SK-N-SH (cell line): ENCODE results near the gene AGMO.

Experiments
- GABPA ChIP-seq: IDR thresholded peaks from 2 replicates; pipeline ENCODE4 v1.4.0; 2012; ENCODE audit warnings: low read depth, mild to moderate bottlenecking
- MXI1 ChIP-seq: IDR thresholded peaks from 2 replicates; pipeline ENCODE4 v1.6.1; 2012; ENCODE audit warnings: mild to moderate bottlenecking, low read depth, low read length, improper control_type of control experiment
- NFIC ChIP-seq: IDR thresholded peaks from 2 replicates; pipeline ENCODE4 v1.4.0; 2012; ENCODE audit warnings: borderline replicate concordance
- SMC3 ChIP-seq: IDR thresholded peaks from 2 replicates; pipeline ENCODE4 v1.6.1; 2012; ENCODE audit warnings: low read depth, low read length, improper control_type of control experiment
- TCF12 ChIP-seq: IDR thresholded peaks from 2 replicates; pipeline ENCODE4 v1.4.0; 2012
- TF ChIP-seq, protein P1 (sequence below): fragments of 200-600 bp; sonication (generic); IDR thresholded peaks from 2 replicates; pipeline ENCODE4 v1.6.1; 2017; ENCODE audit warnings: antibody characterized with exemption, mild to moderate bottlenecking, moderate library complexity
- TF ChIP-seq, protein P2 (sequence below): fragments of 150-350 bp; IDR thresholded peaks from 2 replicates; pipeline ENCODE4 v1.6.1; 2017; ENCODE audit warnings: antibody characterized with exemption, low read length, low read depth, borderline replicate concordance
- TF ChIP-seq, protein P3 (sequence below): IDR thresholded peaks from 2 replicates; pipeline ENCODE4 v1.4.0; 2012; ENCODE audit warnings: low read depth, borderline replicate concordance
- TF ChIP-seq, protein P4 (sequence below): IDR thresholded peaks from 2 replicates; pipeline ENCODE4 v1.6.1; 2012; ENCODE audit warnings: mild to moderate bottlenecking, low read depth, low read length, moderate library complexity

DNA sequence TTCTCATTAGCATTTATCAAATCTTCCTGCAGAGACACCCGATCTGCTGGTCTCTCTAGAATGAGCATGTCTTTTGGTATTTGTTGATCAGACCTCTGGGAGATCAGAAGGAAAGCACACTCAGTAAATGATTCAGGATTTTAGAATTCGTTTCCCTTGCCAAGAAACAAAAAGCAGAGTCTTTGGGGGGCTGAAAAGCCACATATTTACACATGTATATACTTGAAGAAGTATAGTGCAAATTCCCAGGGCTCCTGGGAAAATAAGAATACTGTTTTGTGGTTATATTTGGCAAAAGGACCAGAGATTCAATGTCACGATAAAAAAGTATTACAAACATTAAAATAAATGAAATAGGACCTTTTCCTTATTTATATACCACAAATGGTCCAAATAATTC is 100.2 kb downstream of the AGMO start:
- TF ChIP-seq, protein P1, sequence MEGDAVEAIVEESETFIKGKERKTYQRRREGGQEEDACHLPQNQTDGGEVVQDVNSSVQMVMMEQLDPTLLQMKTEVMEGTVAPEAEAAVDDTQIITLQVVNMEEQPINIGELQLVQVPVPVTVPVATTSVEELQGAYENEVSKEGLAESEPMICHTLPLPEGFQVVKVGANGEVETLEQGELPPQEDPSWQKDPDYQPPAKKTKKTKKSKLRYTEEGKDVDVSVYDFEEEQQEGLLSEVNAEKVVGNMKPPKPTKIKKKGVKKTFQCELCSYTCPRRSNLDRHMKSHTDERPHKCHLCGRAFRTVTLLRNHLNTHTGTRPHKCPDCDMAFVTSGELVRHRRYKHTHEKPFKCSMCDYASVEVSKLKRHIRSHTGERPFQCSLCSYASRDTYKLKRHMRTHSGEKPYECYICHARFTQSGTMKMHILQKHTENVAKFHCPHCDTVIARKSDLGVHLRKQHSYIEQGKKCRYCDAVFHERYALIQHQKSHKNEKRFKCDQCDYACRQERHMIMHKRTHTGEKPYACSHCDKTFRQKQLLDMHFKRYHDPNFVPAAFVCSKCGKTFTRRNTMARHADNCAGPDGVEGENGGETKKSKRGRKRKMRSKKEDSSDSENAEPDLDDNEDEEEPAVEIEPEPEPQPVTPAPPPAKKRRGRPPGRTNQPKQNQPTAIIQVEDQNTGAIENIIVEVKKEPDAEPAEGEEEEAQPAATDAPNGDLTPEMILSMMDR, result no peak; the same call in 1 of the 2 replicates
- TF ChIP-seq, protein P2, sequence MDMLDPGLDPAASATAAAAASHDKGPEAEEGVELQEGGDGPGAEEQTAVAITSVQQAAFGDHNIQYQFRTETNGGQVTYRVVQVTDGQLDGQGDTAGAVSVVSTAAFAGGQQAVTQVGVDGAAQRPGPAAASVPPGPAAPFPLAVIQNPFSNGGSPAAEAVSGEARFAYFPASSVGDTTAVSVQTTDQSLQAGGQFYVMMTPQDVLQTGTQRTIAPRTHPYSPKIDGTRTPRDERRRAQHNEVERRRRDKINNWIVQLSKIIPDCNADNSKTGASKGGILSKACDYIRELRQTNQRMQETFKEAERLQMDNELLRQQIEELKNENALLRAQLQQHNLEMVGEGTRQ, result no peak
- TF ChIP-seq MXI1 (no peak), GABPA (no peak), NFIC (peak; percentile 98; the same call in 1 of the 2 replicates), SMC3 (no peak), TCF12 (peak; percentile 95)
- TF ChIP-seq, protein P3, sequence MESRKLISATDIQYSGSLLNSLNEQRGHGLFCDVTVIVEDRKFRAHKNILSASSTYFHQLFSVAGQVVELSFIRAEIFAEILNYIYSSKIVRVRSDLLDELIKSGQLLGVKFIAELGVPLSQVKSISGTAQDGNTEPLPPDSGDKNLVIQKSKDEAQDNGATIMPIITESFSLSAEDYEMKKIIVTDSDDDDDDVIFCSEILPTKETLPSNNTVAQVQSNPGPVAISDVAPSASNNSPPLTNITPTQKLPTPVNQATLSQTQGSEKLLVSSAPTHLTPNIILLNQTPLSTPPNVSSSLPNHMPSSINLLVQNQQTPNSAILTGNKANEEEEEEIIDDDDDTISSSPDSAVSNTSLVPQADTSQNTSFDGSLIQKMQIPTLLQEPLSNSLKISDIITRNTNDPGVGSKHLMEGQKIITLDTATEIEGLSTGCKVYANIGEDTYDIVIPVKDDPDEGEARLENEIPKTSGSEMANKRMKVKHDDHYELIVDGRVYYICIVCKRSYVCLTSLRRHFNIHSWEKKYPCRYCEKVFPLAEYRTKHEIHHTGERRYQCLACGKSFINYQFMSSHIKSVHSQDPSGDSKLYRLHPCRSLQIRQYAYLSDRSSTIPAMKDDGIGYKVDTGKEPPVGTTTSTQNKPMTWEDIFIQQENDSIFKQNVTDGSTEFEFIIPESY, result no peak
- TF ChIP-seq, protein P4, sequence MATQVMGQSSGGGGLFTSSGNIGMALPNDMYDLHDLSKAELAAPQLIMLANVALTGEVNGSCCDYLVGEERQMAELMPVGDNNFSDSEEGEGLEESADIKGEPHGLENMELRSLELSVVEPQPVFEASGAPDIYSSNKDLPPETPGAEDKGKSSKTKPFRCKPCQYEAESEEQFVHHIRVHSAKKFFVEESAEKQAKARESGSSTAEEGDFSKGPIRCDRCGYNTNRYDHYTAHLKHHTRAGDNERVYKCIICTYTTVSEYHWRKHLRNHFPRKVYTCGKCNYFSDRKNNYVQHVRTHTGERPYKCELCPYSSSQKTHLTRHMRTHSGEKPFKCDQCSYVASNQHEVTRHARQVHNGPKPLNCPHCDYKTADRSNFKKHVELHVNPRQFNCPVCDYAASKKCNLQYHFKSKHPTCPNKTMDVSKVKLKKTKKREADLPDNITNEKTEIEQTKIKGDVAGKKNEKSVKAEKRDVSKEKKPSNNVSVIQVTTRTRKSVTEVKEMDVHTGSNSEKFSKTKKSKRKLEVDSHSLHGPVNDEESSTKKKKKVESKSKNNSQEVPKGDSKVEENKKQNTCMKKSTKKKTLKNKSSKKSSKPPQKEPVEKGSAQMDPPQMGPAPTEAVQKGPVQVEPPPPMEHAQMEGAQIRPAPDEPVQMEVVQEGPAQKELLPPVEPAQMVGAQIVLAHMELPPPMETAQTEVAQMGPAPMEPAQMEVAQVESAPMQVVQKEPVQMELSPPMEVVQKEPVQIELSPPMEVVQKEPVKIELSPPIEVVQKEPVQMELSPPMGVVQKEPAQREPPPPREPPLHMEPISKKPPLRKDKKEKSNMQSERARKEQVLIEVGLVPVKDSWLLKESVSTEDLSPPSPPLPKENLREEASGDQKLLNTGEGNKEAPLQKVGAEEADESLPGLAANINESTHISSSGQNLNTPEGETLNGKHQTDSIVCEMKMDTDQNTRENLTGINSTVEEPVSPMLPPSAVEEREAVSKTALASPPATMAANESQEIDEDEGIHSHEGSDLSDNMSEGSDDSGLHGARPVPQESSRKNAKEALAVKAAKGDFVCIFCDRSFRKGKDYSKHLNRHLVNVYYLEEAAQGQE, result no peak
